NCI-H1417 (cell line): Measurements from ENCODE around the gene ASXL1.
A peak's percentile ranks its signal among the peaks of the same experiment; 100 is the strongest.
"Not testable (repeated sequence)": the region's sequence is repeated elsewhere in the genome, so short reads cannot be mapped to it uniquely, and the experiment has no call there.

Experiments
- DNase-seq, 3 experiments: peaks; one replicate each; lab custom pipeline; 2025; lab: John Stamatoyannopoulos, UW

ASXL1 gene

DNA sequence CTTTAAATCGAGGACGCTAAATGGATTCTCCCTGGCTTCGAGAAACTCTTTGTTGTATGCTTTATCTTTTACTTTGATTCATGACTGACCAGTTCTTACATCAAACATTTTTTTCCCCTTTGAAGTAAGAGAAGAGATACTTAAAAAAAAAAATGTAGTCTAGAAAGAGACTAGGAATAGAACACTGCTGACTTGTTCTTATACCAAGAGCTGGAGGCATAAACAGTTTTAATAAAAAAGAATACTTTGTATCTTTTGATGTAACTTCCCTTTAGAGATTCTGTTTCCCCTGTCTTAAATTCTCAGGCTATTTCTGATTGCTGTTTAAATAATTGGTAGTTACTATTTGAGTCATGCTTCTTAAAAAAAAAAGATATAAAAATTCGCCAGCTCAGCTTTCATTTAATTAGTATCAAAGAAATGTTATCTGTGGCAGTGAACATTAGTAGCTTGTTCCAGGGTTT, 4.8 kb downstream of the ASXL1 start:
- no peak for DNase-seq

- no peak for DNase-seq
Observed at GRCh38 chr20:32363492-32363891, 5.4 kb downstream of the ASXL1 start.

GRCh38 chr20:32364554-32365208, 6.5 kb downstream of the ASXL1 start:
- peak in 1 of 3 experiments; percentile 38 for DNase-seq

- no peak for DNase-seq
Observed at GRCh38 chr20:32365564-32365963, 7.4 kb downstream of the ASXL1 start.

DNA sequence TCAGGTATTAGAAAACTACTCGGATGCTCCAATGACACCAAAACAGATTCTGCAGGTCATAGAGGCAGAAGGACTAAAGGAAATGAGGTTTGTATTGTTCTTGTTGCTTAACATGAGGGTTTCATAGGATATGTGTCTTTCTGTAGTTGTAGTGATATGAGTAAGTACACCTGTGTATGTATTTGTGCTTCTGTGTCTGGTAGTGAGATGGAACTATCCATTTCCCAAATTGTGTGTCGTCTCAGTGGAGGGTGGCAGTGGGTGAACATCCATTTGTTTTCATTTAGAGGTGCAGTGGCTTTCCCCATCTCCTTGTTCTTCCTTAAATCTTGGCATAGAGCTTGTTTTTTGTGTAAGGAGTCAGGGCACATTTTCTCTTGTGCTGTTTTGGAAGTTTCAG, 8.2 kb downstream of the ASXL1 start:
- no peak for DNase-seq

- DNase-seq, result no peak
Observed at GRCh38 chr20:32368323-32368722, 10.2 kb downstream of the ASXL1 start.

DNA sequence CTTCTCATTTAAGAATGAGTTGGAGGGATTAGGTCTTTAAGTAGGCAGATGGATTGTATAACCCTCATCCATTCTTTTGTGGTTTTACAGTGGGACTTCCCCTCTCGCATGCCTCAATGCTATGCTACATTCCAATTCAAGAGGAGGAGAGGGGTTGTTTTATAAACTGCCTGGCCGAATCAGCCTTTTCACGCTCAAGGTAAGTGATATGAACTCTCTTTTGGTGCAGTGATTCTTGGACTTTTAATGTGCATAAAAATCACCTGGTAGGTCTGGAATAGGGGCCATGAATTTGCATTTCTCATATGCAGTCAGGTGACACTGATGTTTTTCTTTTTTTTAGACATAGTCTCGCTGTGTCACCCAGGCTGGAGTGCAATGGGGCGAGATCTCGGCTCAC, 10.8 kb downstream of the ASXL1 start:
- no peak for DNase-seq

DNA sequence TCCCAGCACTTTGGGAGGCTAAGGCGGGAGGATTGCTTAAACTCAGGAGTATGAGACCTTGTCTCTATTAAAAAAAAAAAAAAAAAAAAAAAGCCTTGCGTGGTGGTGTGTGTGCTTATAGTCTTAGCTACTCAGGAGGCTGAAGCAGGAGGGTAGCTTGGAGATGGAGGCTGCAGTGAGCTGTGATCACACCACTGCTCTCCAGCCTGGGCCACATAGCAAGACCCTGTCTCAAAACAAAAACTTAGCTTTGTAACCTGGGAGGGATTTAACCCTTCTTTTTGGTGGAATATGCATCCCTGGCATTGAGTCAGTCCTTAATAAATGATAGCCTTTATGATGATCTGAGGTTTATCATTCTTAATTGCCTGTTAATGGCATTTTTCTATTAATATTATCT, 12.8 kb downstream of the ASXL1 start:
- no peak for DNase-seq

DNA sequence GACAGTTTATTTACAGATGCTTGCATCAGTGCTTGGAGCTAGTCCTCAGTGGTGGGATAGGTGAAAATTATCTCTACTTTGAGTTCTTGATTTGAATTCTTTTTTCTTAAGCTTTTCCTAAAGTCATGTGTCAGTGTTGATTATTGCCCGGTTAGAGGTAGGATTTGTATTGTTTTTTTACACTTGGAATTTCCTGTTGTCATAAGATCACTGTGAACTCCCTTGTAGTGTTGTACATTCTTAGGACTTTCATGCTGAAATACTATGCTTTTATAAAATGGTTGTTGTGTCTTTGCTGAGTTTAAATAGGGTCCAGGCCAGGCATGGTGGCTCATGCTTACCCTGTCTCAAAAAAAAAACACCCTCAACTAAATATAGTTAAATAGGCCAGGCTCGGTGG, 20.3 kb downstream of the ASXL1 start:
- no peak for DNase-seq

- not testable (repeated sequence) for DNase-seq
Observed at GRCh38 chr20:32380037-32380436, 21.9 kb downstream of the ASXL1 start.

- DNase-seq, result no peak
Observed at GRCh38 chr20:32380745-32381144, 22.6 kb downstream of the ASXL1 start.

DNA sequence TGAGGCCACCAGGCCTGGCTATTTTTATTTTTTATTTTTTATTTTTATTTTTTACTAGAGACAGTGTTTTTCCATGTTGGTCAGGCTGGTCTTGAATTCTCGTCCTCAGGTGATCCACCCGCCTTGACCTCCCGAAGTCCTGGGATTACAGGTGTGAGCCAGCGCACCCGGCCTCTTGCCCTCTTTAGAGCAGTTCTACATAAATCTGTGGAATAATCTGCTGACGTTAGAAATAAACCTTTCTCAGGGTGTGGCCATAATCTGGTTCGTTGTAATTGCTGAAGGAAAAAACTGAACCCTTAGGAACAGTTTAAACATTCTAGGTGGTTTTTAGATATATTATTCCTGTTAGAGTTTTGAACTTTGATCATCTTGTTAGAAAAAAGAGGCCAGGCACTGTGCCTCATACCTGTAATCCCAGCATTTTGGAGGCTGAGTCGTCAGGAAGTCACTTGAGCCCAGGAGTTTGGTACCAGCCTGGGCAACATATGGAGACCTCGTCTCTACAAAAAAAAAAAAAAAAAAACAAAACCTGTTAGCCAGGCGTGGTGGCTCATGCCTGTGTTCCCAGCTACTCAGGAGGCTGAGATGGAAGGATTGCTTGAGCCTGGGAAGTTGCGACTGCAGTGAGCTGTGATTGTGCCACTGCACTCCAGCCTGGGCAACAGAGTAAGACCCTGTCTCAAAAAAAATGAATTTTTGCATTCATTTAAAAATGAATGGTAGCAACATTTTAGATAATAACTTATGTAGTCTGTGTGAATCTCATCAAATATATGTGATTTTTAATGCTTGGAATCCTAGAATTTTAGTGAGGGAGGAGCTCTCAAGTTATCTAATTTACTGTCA, 24.2 kb downstream of the ASXL1 start:
- DNase-seq, result no peak

GRCh38 chr20:32383441-32383840, 25.3 kb downstream of the ASXL1 start:
- not testable (repeated sequence) for DNase-seq

GRCh38 chr20:32385541-32385940, 27.4 kb downstream of the ASXL1 start:
- DNase-seq, result no peak

DNA sequence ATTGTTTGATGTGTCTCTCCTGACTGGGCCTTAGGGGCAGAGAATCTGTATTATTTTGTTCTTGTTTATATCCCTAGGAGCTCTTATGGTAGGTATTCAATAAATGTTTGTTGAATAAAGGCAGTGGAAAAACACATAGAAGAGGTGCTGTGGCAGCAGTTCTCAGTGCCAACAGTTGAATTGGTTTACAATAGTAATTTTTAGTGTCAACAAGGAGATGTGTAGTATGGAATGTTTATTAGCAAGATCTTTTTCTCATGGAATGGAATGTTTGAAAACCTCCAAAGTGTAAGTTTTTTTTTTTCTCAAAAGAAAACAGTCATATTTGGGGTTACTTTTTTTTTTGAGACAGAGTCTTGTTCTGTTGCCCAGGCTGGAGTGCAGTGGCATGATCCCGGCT, 28.0 kb downstream of the ASXL1 start:
- DNase-seq, result no peak

GRCh38 chr20:32387252-32387651, 29.1 kb downstream of the ASXL1 start:
- no peak for DNase-seq

DNA sequence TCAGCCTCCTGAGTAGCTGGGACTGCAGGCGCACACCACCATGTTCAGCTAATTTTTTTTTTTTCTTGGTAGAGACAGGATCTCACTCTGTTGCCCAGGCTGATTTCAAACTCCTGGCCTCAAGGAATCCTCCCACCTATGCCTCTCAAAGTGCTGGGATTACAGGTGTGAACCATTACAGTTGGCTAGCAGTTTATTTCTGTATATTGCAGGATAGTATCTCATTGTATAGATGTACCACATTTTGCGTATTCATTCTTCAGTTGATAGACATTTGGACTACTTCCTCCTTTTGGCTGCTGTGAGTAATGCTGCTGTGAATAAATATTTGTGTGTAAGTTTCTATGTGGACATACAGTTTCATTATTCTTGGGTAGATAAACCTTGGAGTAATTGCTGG, 32.9 kb downstream of the ASXL1 start:
- DNase-seq, result no peak

DNA sequence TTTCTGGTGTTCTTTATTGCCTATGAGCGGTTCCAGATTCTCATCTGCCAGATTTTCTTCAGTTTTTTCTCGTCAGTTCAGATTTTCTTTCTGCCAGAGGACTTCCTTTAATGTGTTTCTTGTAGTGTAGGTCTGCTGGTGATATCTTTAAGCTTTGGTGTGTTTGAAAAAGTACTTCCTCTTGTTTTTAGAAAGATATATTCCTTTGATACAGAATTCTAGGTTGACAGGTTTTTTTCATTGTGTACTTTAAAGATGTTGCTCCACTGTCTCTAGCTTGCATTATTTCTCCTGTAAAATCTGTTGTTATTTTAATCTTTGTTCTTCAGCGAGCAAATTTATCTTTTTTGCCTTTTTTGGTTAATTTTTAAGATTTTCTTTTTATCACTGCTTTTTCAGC, 36.9 kb downstream of the ASXL1 start:
- DNase-seq, result no peak

DNA sequence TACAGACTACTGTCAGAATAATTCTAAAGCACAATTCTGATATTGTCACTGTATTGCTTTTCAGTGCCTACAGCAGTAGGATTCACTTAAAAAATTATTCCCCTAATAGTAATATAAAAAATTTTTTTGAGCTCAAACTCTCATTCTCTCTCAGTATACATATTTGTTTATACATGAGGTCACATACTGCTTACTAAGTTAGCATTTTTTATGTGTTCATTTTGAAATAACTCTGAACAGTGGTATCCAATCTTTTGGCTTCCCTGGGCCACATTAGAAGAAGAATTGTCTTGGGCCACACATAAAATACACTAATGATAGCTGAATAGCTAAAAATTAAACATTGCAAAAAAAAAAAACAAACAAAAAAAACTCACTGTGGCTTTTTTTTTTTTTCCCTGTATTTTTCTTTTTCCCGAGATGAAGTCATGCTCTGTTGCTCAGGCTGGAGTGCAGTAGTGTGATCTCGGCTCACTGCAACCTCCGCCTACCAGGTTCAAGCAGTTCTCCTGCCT, 38.6 kb downstream of the ASXL1 start:
- DNase-seq, result no peak

- no peak for DNase-seq
Observed at GRCh38 chr20:32397567-32398084, 39.5 kb downstream of the ASXL1 start.

DNA sequence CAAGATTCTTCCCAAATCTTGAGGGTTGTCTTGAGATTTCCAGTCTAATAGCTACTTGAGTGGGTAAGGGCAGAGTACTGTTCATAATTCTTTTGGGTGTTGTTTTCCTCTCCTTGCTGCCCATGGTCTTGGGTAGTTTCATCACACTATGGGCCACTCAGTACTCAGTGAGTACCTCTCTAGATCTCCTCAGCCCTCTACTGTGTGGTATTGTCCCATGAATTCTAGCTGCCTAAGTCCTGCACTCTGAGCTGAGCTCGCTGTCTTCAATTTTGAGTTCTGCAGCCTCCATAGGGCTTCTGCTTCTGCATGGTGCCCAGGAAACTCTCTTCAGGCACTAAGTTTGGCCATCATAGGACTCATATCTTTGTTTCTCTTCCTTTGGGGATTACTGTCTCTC, 42.3 kb downstream of the ASXL1 start:
- DNase-seq, result no peak

GRCh38 chr20:32404017-32404416, 45.9 kb downstream of the ASXL1 start:
- DNase-seq, result no peak

- no peak for DNase-seq
Observed at GRCh38 chr20:32406701-32407100, 48.6 kb downstream of the ASXL1 start.
